Keratinocyte (primary cell): ENCODE measurements around the gene CBLB. TPM values are rescaled to one million over a fixed set of nuclear protein-coding genes. Genes with fewer than 3 reads are reported as not detected.

ENCODE experiments used
- DNase-seq: peaks from one replicate; pipeline ENCODE4 v3.0.0-alpha.2; 2011; ENCODE audit warnings: low read depth, missing footprints, low spot score
- FAIRE-seq: peaks from 2 replicates; lab custom pipeline; 2011; peaks lifted over from hg19 to GRCh38; lab: Jason Lieb, UNC
- H2AFZ ChIP-seq: 2 replicates; pipeline ENCODE4 v1.6.0; 2012; ENCODE audit warnings: low read length, control low read depth, inconsistent platforms; ENCODE audit not compliant: control insufficient read depth
- H3K27ac ChIP-seq: 2 replicates; pipeline ENCODE4 v1.5.1; 2011; ENCODE audit warnings: low read length; ENCODE audit not compliant: control insufficient read depth, insufficient read depth
- H3K27me3 ChIP-seq: 3 replicates; pipeline ENCODE4 v1.6.0; 2011; ENCODE audit warnings: low read length; ENCODE audit not compliant: control insufficient read depth, insufficient read depth; ENCODE audit errors: extremely low read depth
- H3K36me3 ChIP-seq, 2 experiments: 2 replicates in 1 of 2; 3 replicates in 1 of 2; pipeline ENCODE4 v1.5.1; 2011; ENCODE audit warnings: low read length in 2 of 2, mild to moderate bottlenecking in 1 of 2; ENCODE audit not compliant: control insufficient read depth in 2 of 2, insufficient read depth in 2 of 2; ENCODE audit errors: extremely low read depth in 1 of 2
- H3K4me1 ChIP-seq: 3 replicates; pipeline ENCODE4 v1.5.1; 2011; ENCODE audit warnings: low read length; ENCODE audit not compliant: control insufficient read depth, insufficient read depth; ENCODE audit errors: extremely low read depth
- H3K4me2 ChIP-seq: 3 replicates; pipeline ENCODE4 v1.6.0; 2011; ENCODE audit warnings: low read depth, low read length; ENCODE audit not compliant: control insufficient read depth, insufficient read depth; ENCODE audit errors: extremely low read depth
- H3K4me3 ChIP-seq, 3 experiments: fragments of 200-600 bp in 1 of 3; sonication (generic) in 1 of 3; 2 replicates in 2 of 3; 3 replicates in 1 of 3; pipeline ENCODE4 v1.5.1; 2011 to 2016; ENCODE audit warnings: low read length in 3 of 3, mild to moderate bottlenecking in 3 of 3, control low read depth in 2 of 3, inconsistent platforms in 1 of 3, low read depth in 1 of 3, mixed read lengths in 1 of 3, mixed run types in 1 of 3, moderate library complexity in 1 of 3; ENCODE audit not compliant: control insufficient read depth in 2 of 3, insufficient read depth in 2 of 3; ENCODE audit errors: extremely low read depth in 1 of 3
- H3K79me2 ChIP-seq: 2 replicates; pipeline ENCODE4 v1.6.0; 2012; ENCODE audit warnings: low read length; ENCODE audit not compliant: control insufficient read depth, insufficient read depth
- H3K9ac ChIP-seq: 3 replicates; pipeline ENCODE4 v1.6.0; 2011; ENCODE audit warnings: low read length; ENCODE audit not compliant: control insufficient read depth, insufficient read depth; ENCODE audit errors: extremely low read depth
- H3K9me1 ChIP-seq: 3 replicates; pipeline ENCODE4 v1.6.0; 2011; ENCODE audit warnings: low read length; ENCODE audit not compliant: control insufficient read depth, insufficient read depth; ENCODE audit errors: extremely low read depth
- H3K9me3 ChIP-seq: 2 replicates; pipeline ENCODE4 v1.5.1; 2012; ENCODE audit warnings: low read depth, low read length; ENCODE audit not compliant: control insufficient read depth
- H4K20me1 ChIP-seq: 3 replicates; pipeline ENCODE4 v1.6.0; 2011; ENCODE audit warnings: low read length; ENCODE audit not compliant: control insufficient read depth, insufficient read depth; ENCODE audit errors: extremely low read depth
- CTCF ChIP-seq, 3 experiments: IDR thresholded peaks in 1 of 3; conservative IDR thresholded peaks in 1 of 3; optimal IDR thresholded peaks in 1 of 3; 2 replicates in 2 of 3; 3 replicates in 1 of 3; pipeline versions ENCODE3 to v1.5.1; 2011; ENCODE audit warnings: low read length in 3 of 3, mild to moderate bottlenecking in 3 of 3, moderate library complexity in 2 of 3, control low read depth in 1 of 3, inconsistent platforms in 1 of 3; ENCODE audit not compliant: insufficient read depth in 2 of 3; ENCODE audit errors: extremely low read depth in 1 of 3
- EZH2 ChIP-seq: IDR thresholded peaks from one replicate; pipeline ENCODE4 v1.6.1; 2012; ENCODE audit warnings: inconsistent platforms, mild to moderate bottlenecking, low read length, moderate library complexity
- dilution Hi-C: fragments of 300-500 bp; cut with MboI; formaldehyde crosslinking; loops from one replicate; pipeline ENCODE4 v1.7.0; 2020; ENCODE audit warnings: low sequenced_read_pairs; ENCODE audit not compliant: extremely low pct_ligation_motif_present
- polyA plus RNA-seq, 5 experiments: library from polyadenylated mRNA; depleted of rRNA in 3 of 5; stranded (reverse) in 3 of 5; stranded (forward) in 1 of 5; unstranded in 1 of 5; fragments of >200 nt; gene quantifications; 1 replicate in 1 of 5; 2 replicates in 3 of 5; 3 replicates in 1 of 5; pipeline versions ENCODE4 v1.2.1 to v1.2.3, GENCODE V29; 2011 to 2012; ENCODE audit warnings: missing spikeins in 2 of 5, low read depth in 1 of 5, low replicate concordance in 1 of 5

CBLB gene
- polyA plus RNA-seq, 1 donor (not counting 4 experiments of a cell fraction or from before 2014, with no cell fraction given) = 13.6 TPM

GRCh38 chr3:105800320-105800719 is 68.5 kb downstream of the CBLB start:
- no peaks in the 10 kb centered on the region for H3K36me3 ChIP-seq
- H3K4me3 ChIP-seq = no peak overlapping the region
- H3K79me2 ChIP-seq = no peaks in the 10 kb centered on the region
- no peak for TF ChIP-seq EZH2
- no peak for TF ChIP-seq CTCF (optimal IDR thresholded peaks at IDR 0.05 in 1 of 3, IDR thresholded peaks at IDR 0.05 in 1 of 3, conservative IDR thresholded peaks at IDR 0.05 in 1 of 3; ENCODE audit: extremely low read depth in 1 of 3, insufficient read depth in 2 of 3, low read length in 3 of 3)
- H3K4me2 ChIP-seq = no peak overlapping the region
- no peak for DNase-seq
- dilution Hi-C loops = no loop called here
- no peaks in the 10 kb centered on the region for H3K27me3 ChIP-seq
- H2AFZ ChIP-seq = no peak overlapping the region
- H3K9ac ChIP-seq = no peak overlapping the region
- peak; percentile 36 for FAIRE-seq
- H3K27ac ChIP-seq = no peak overlapping the region
- H4K20me1 ChIP-seq = no peaks in the 10 kb centered on the region
- peaks cover 18% of the 10 kb centered on the region for H3K4me1 ChIP-seq
- no peaks in the 10 kb centered on the region for H3K9me1 ChIP-seq
- H3K9me3 ChIP-seq = no peaks in the 10 kb centered on the region

GRCh38 chr3:105799286-105799685 is 69.5 kb downstream of the CBLB start:
- TF ChIP-seq EZH2 (no peak), CTCF (optimal IDR thresholded peaks at IDR 0.05 in 1 of 3, IDR thresholded peaks at IDR 0.05 in 1 of 3, conservative IDR thresholded peaks at IDR 0.05 in 1 of 3; ENCODE audit: extremely low read depth in 1 of 3, insufficient read depth in 2 of 3, low read length in 3 of 3) (no peak)
- H3K4me1 ChIP-seq = peaks cover 15% of the 10 kb centered on the region
- H3K9ac ChIP-seq = no peak overlapping the region
- H3K9me1 ChIP-seq = no peaks in the 10 kb centered on the region
- FAIRE-seq (no peak), DNase-seq (no peak)
- dilution Hi-C loops = no loop called here
- no peaks in the 10 kb centered on the region for H3K36me3 ChIP-seq
- H3K4me2 ChIP-seq = no peak overlapping the region
- H3K4me3 ChIP-seq = no peak overlapping the region
- no peaks in the 10 kb centered on the region for H3K79me2 ChIP-seq
- no peaks in the 10 kb centered on the region for H4K20me1 ChIP-seq
- H3K27ac ChIP-seq = no peak overlapping the region
- H3K9me3 ChIP-seq = no peaks in the 10 kb centered on the region
- no peaks in the 10 kb centered on the region for H3K27me3 ChIP-seq
- H2AFZ ChIP-seq = no peak overlapping the region
